Testis (tissue), 2 donors: ENCODE data around the gene LARP1.
"Not testable (repeated sequence)": the region's sequence is repeated elsewhere in the genome, so short reads cannot be mapped to it uniquely, and the experiment has no call there.

Experiments
- POLR2A ChIP-seq: fragments of 450-650 bp; IDR thresholded peaks from one replicate; pipeline ENCODE4 v1.6.1; 2017; ENCODE audit warnings: antibody characterized with exemption, mild to moderate bottlenecking, moderate library complexity
- TF ChIP-seq, protein P1 (sequence below), 3 experiments: fragments of 450-650 bp in 2 of 3; fragments of 200-600 bp in 1 of 3; sonication (generic) in 1 of 3; IDR thresholded peaks; one replicate each; pipeline ENCODE4 v1.5.1; 2016 to 2019; ENCODE audit warnings: antibody characterized with exemption in 3 of 3, mild to moderate bottlenecking in 2 of 3, moderate library complexity in 1 of 3

- TF ChIP-seq, protein P1, sequence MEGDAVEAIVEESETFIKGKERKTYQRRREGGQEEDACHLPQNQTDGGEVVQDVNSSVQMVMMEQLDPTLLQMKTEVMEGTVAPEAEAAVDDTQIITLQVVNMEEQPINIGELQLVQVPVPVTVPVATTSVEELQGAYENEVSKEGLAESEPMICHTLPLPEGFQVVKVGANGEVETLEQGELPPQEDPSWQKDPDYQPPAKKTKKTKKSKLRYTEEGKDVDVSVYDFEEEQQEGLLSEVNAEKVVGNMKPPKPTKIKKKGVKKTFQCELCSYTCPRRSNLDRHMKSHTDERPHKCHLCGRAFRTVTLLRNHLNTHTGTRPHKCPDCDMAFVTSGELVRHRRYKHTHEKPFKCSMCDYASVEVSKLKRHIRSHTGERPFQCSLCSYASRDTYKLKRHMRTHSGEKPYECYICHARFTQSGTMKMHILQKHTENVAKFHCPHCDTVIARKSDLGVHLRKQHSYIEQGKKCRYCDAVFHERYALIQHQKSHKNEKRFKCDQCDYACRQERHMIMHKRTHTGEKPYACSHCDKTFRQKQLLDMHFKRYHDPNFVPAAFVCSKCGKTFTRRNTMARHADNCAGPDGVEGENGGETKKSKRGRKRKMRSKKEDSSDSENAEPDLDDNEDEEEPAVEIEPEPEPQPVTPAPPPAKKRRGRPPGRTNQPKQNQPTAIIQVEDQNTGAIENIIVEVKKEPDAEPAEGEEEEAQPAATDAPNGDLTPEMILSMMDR (IDR thresholded peaks at IDR 0.05) = not testable (repeated sequence)
- TF ChIP-seq POLR2A = not testable (repeated sequence)
Observed at GRCh38 chr5:154835701-154836052, 80.5 kb downstream of the LARP1 start.
